Calu3 (cell line): Measurements from ENCODE around the gene USP15. TPM values are rescaled to one million over a fixed set of nuclear protein-coding genes. Genes with fewer than 3 reads are reported as not detected.

Experiments
- BruUV-seq: library from RNA; stranded (reverse); fragments of 400-500 nt; replicated peaks from 2 replicates; lab custom pipeline; 2021; lab: Mats Ljungman, UMichigan
- CTCF ChIA-PET: fragments of 300-600 bp; sonication (Branson Sonifier 250); formaldehyde crosslinking; loops from one replicate; lab custom pipeline; 2022; ENCODE audit warnings: antibody characterized with exemption; lab: Charles Lee
- DNase-seq: peaks from one replicate; pipeline ENCODE4 v3.0.0; 2022
- H3K27ac Mint-ChIP-seq: one replicate; pipeline ENCODE4 v1.8.0; 2022; ENCODE audit warnings: mixed read lengths; ENCODE audit not compliant: unreplicated experiment
- H3K27me3 Mint-ChIP-seq: one replicate; pipeline ENCODE4 v1.8.0; 2022; ENCODE audit warnings: mixed read lengths; ENCODE audit not compliant: unreplicated experiment
- H3K36me3 Mint-ChIP-seq: one replicate; pipeline ENCODE4 v1.8.0; 2022; ENCODE audit warnings: mild to moderate bottlenecking, moderate library complexity, mixed read lengths; ENCODE audit not compliant: insufficient read depth, unreplicated experiment
- H3K4me1 Mint-ChIP-seq: one replicate; pipeline ENCODE4 v1.8.0; 2022; ENCODE audit warnings: mild to moderate bottlenecking, low read depth, mixed read lengths; ENCODE audit not compliant: unreplicated experiment
- H3K4me3 Mint-ChIP-seq: one replicate; pipeline ENCODE4 v1.8.0; 2022; ENCODE audit warnings: mild to moderate bottlenecking, low read depth, moderate library complexity, mixed read lengths; ENCODE audit not compliant: unreplicated experiment
- H3K9me3 Mint-ChIP-seq: one replicate; pipeline ENCODE4 v1.8.0; 2022; ENCODE audit warnings: low read depth, mixed read lengths; ENCODE audit not compliant: unreplicated experiment
- CTCF ChIP-seq: fragments of 200-600 bp; IDR thresholded peaks from one replicate; pipeline ENCODE4 v1.8.0; 2022; ENCODE audit warnings: antibody characterized with exemption; ENCODE audit not compliant: unreplicated experiment
- intact Hi-C: fragments of 100-400 bp; cut with micrococcal nuclease; formaldehyde crosslinking; loops from one replicate; pipeline ENCODE4 v1.10.0; 2022; ENCODE audit not compliant: unreplicated experiment
- total RNA-seq: library from RNA; stranded (reverse); gene quantifications from 2 replicates; pipeline ENCODE4 v1.2.3, GENCODE V29; 2022

Gene USP15
- total RNA-seq, 1 experiment from 2014 or later, result 66.1 TPM

- no peak for DNase-seq
- Mint-ChIP-seq H3K4me3 (no peak overlapping the region), H3K4me1 (peaks cover 42% of the 10 kb centered on the region), H3K36me3 (no peaks in the 10 kb centered on the region), H3K9me3 (no peaks in the 10 kb centered on the region), H3K27me3 (no peaks in the 10 kb centered on the region), H3K27ac (no peak overlapping the region)
- intact Hi-C loops, result no loop called here
- no peak for TF ChIP-seq CTCF
- BruUV-seq, result no TSS peak
- CTCF ChIA-PET, result interaction anchor here (0.6 kb wide), 2 partner anchors 511 to 1219 kb away, joined by 3 read pairs; no protein-coding TSS in a partner anchor
Observed at GRCh38 chr12:62288328-62288727, 28.1 kb downstream of the USP15 start.

DNA sequence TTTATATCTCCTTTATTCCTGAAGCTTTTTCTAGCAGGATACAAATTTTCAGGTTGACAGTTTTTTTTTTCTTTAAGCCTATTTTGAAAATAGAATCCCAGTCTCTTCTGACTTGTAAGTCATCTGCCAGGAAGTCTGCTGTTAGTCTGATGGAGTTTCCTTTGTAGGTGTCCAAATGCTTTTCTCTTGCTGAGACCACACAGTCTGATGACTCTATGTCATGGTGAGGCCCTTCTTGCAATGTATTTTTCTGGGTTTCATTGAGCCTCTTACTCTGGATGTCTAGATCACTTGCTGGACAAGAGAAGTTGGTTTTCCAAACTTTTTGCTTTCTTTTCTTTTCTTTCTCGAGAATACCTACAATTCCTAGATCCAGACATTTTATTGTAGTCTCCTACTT lies 30.6 kb downstream of the USP15 start:
- no peaks in the 10 kb centered on the region for H3K9me3 Mint-ChIP-seq
- H3K4me3 Mint-ChIP-seq, result no peak overlapping the region
- H3K27me3 Mint-ChIP-seq, result no peaks in the 10 kb centered on the region
- H3K36me3 Mint-ChIP-seq, result no peaks in the 10 kb centered on the region
- H3K27ac Mint-ChIP-seq, result peak overlapping the region; percentile 12
- no peak for DNase-seq
- peaks cover 44% of the 10 kb centered on the region for H3K4me1 Mint-ChIP-seq
- intact Hi-C loops, result no loop called here
- TF ChIP-seq CTCF, result no peak
- no TSS peak for BruUV-seq
- CTCF ChIA-PET, result no interaction called here

DNA sequence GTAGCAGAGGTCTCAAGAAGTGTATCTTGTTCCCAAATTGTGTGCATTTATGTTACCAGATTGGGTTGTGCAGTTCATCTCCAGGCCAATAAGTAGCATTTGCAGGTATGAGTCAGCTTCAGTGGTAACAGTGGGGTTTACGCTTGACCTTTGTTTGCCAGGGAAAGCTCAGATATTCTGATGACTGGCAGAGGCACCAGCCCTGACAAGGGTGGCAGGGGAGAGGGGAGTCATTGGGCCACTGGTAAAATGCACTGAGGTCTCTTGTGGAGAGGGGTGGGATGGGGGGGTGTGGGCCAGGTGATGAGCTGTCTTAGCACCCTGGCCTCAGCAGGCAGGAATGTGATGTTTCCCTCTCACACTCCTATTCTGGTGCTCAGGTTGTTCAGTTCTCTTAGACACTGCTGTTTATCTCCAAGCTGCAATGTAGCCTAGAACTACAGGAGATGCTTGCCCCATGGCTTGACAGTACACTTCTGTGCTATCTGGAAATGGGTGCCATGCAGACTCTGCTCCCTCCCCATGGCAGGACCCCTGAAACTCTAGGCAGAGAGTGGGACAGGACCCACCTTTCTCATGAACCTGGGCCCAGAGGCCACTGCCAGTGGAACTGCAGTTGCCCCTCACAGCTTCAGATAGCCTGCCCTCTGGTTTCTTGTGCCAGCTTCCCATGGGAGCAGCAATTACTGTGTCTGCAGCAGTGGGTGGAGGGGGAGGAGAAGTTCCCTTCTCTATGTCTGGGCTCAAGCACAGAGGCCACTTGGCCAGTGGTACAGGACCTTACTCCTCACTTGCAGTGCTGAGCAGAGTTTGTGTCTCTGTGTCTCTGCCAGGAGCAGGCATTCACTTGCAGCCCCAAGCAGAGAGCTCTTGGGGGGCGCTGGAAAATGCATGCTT lies 31.9 kb downstream of the USP15 start:
- no peaks in the 10 kb centered on the region for H3K27me3 Mint-ChIP-seq
- H3K9me3 Mint-ChIP-seq, result no peaks in the 10 kb centered on the region
- CTCF ChIA-PET, result no interaction called here
- no peak overlapping the region for H3K4me3 Mint-ChIP-seq
- no peak overlapping the region for H3K27ac Mint-ChIP-seq
- H3K4me1 Mint-ChIP-seq, result peaks cover 44% of the 10 kb centered on the region
- TF ChIP-seq CTCF, result no peak
- DNase-seq, result peak; percentile 21
- peaks cover 4% of the 10 kb centered on the region for H3K36me3 Mint-ChIP-seq
- no TSS peak for BruUV-seq
- intact Hi-C loops, result no loop called here

DNA sequence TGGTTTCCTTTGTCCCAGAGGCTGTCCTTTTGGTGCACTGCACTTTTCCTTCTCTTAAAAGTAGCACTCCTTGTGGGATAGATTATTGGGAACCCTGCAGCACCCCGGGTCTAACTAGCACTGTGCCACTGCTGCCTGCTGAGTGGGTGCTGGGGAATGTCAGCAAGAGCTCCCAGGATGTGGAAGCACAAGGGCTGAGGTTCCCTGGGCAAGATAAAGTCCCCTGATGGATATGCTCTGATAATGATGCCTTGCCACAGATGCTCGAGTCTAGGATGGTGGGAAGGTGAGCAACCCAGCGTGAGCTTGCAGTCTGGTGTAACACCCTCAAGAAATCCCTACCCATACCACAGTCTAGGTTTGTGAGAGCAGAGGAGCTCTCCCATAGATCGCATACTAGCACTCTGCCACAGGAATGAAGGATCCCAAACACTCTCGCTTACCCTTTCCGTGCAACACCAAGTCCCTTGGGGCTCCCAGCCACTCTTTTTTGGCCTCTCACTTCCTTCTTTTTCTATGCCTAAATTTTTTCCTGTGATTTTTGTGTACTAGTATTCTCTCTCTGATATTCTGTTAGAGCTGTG lies 32.6 kb downstream of the USP15 start:
- Mint-ChIP-seq H3K9me3 (no peaks in the 10 kb centered on the region), H3K27ac (no peak overlapping the region), H3K36me3 (peaks cover 11% of the 10 kb centered on the region), H3K4me3 (no peak overlapping the region), H3K27me3 (no peaks in the 10 kb centered on the region), H3K4me1 (peaks cover 44% of the 10 kb centered on the region)
- CTCF ChIA-PET, result interaction anchor here (0.6 kb wide), 1 partner anchor 990 kb away, joined by 3 read pairs; no protein-coding TSS in a partner anchor
- DNase-seq, result no peak
- no peak for TF ChIP-seq CTCF
- no TSS peak for BruUV-seq
- intact Hi-C loops, result no loop called here
